Mucosa of rectum (tissue), 2 donors: ENCODE measurements around the gene HNRNPH2.

ENCODE experiments used
- H3K27ac ChIP-seq, 2 donors: one replicate each; pipeline ENCODE4 v1.7.0; 2013; ENCODE audit warnings: inconsistent platforms in 2 of 2, low read depth in 2 of 2, low read length in 2 of 2
- H3K27me3 ChIP-seq, 2 donors: one replicate each; pipeline ENCODE4 v1.7.0; 2013; ENCODE audit warnings: low read length in 2 of 2; ENCODE audit not compliant: control insufficient read depth in 2 of 2, insufficient read depth in 2 of 2
- H3K36me3 ChIP-seq, 2 donors: one replicate each; pipeline ENCODE4 v1.7.0; 2013; ENCODE audit warnings: low read length in 2 of 2; ENCODE audit not compliant: control insufficient read depth in 2 of 2, insufficient read depth in 2 of 2
- H3K4me1 ChIP-seq, 2 donors: one replicate each; pipeline ENCODE4 v1.7.0; 2013; ENCODE audit warnings: low read length in 2 of 2, mild to moderate bottlenecking in 1 of 2; ENCODE audit not compliant: control insufficient read depth in 2 of 2, insufficient read depth in 2 of 2
- H3K4me3 ChIP-seq, 2 donors: one replicate each; pipeline ENCODE4 v1.7.0; 2013; ENCODE audit warnings: low read length in 2 of 2
- H3K9ac ChIP-seq, 2 donors: one replicate each; pipeline ENCODE4 v1.7.0; 2013; ENCODE audit warnings: low read length in 2 of 2, low read depth in 1 of 2, mild to moderate bottlenecking in 1 of 2
- H3K9me3 ChIP-seq, 2 donors: one replicate each; pipeline ENCODE4 v1.7.0; 2013; ENCODE audit warnings: low read length in 2 of 2; ENCODE audit not compliant: control insufficient read depth in 2 of 2
- donor health status: healthy.
- donor health status: Normal muscosa, but diverticular disease.

Gene HNRNPH2

GRCh38 chrX:101394372-101394771, 13.7 kb upstream of the HNRNPH2 start:
- no peaks in the 10 kb centered on the region for H3K9me3 ChIP-seq
- H3K27ac ChIP-seq = no peak overlapping the region
- no peaks in the 10 kb centered on the region for H3K27me3 ChIP-seq
- no peak overlapping the region for H3K4me3 ChIP-seq
- no peak overlapping the region for H3K9ac ChIP-seq
- no peaks in the 10 kb centered on the region for H3K4me1 ChIP-seq
- peaks cover 3 to 4% of the 10 kb centered on the region in 2 donors for H3K36me3 ChIP-seq

GRCh38 chrX:101395789-101396188, 12.2 kb upstream of the HNRNPH2 start:
- no peaks in the 10 kb centered on the region for H3K4me1 ChIP-seq
- no peaks in the 10 kb centered on the region for H3K9me3 ChIP-seq
- H3K27ac ChIP-seq = no peak overlapping the region
- no peak overlapping the region for H3K9ac ChIP-seq
- peaks cover 3 to 4% of the 10 kb centered on the region in 2 donors for H3K36me3 ChIP-seq
- H3K27me3 ChIP-seq = no peaks in the 10 kb centered on the region
- H3K4me3 ChIP-seq = no peak overlapping the region

DNA sequence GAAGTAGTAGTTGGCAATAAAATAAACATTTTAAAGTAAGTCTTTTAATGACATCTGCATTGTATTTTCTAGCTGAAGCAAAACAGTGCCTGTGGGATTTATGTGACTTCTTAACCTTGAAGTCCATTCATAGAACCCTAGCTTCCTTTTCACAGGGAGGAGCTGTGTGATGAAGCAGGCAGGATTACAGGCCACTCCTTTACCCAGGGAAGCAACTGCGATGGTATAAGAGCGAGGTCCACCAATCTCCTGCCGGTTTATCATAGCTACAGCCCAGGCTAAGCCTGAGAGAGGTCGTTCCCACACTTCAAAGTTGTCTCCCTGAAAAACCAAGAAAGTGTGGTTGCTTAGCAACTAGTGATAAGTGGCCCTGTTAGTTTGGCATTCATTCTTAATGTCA, 10.2 kb upstream of the HNRNPH2 start:
- Histone ChIP-seq H3K4me1 (no peaks in the 10 kb centered on the region), H3K36me3 (peaks cover 4 to 8% of the 10 kb centered on the region in 2 donors), H3K27ac (no peak overlapping the region), H3K27me3 (no peaks in the 10 kb centered on the region), H3K9me3 (no peaks in the 10 kb centered on the region), H3K4me3 (no peak overlapping the region), H3K9ac (no peak overlapping the region)

DNA sequence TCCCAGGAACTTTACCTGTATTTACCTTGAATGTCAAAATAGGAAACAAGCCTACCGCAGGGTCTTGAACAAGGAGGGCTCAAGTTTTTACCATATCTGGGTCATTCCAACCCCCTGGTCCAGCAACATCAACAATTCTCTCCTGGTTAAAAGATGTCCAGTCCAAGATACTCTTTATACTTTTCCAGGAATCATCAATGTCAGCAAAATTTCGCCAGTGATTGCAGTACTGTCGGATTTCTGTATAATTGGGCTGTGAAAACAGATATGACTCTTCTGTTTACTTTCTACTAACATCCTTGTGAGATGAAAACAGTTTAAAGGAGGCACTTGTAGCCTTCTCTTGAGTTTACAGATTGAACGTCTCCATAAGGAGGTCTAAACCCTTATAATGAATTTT, 9.3 kb upstream of the HNRNPH2 start:
- Histone ChIP-seq H3K9ac (no peak overlapping the region), H3K27ac (no peak overlapping the region), H3K9me3 (no peaks in the 10 kb centered on the region), H3K27me3 (no peaks in the 10 kb centered on the region), H3K36me3 (peaks cover 4 to 8% of the 10 kb centered on the region in 2 donors), H3K4me3 (no peak overlapping the region), H3K4me1 (no peaks in the 10 kb centered on the region)

DNA sequence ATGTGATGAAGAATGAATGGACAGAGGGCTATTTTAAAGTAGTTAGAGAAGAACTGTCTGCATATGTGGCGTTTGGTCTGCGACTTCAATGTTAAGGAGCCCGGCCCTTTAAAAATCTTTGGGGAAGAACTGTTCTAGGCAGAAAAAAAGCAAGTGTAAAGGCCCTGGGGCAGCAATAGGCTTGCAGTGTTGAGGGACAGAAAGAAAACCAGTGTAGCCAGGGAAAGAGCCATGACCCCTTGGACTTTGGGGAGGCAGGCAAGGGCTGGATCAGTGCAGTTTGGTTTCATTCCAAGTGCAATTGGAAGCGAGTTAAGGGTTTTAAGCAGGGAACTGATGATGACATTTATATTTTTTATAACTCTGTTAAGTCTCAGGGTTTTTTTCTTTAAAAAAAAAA, 8.2 kb upstream of the HNRNPH2 start:
- Histone ChIP-seq H3K27me3 (no peaks in the 10 kb centered on the region), H3K27ac (no peak overlapping the region), H3K36me3 (peaks cover 4 to 8% of the 10 kb centered on the region in 2 donors), H3K9me3 (no peaks in the 10 kb centered on the region), H3K9ac (no peak overlapping the region), H3K4me1 (no peaks in the 10 kb centered on the region), H3K4me3 (no peak overlapping the region)

DNA sequence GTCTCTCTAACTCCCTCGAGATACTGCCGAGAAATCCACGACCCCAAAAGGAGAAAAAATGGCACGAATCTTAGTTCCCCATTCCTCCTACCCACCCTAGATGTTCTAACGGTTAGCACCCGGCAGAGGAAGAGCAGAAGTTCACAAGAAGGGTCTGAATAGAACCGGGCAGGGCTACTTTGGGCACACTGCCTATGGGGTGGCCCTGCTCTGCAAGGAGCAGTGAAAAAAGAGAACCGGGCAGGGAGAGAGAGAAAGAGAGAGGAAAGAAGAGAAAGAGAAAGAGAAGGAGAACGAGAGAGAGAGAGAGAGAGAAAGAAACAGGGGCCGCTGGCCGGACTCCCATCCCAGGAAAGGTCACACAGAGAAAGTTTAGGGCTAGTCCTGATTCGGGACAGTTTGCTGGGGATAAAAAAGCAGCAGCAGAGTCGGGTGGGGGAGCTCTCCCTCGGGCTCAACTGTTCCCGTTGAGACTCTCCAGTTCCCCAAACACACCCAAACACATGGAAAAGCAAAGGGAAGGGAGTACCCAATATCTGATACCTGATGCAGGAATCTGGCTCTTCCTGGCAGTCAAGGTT, 765 bp upstream of the HNRNPH2 start:
- Histone ChIP-seq H3K9ac (peak overlapping the region; percentile 73 to 82), H3K27me3 (no peaks in the 10 kb centered on the region), H3K27ac (peak overlapping the region; percentile 80 to 85), H3K9me3 (no peaks in the 10 kb centered on the region), H3K4me3 (peak overlapping the region; percentile 87 to 90), H3K36me3 (peaks cover 4 to 5% of the 10 kb centered on the region in 2 donors), H3K4me1 (peaks cover 4 to 10% of the 10 kb centered on the region in 2 donors)

- Histone ChIP-seq H3K9ac (peak overlapping the region; percentile 72 to 84), H3K9me3 (no peaks in the 10 kb centered on the region), H3K4me1 (peaks cover 4 to 10% of the 10 kb centered on the region in 2 donors), H3K27me3 (peaks cover 0 to 3% of the 10 kb centered on the region in 2 donors), H3K27ac (peak overlapping the region; percentile 88 to 91), H3K36me3 (peaks cover 5 to 10% of the 10 kb centered on the region in 2 donors), H3K4me3 (peak overlapping the region; percentile 86 to 88)
These were observed 465 bp downstream of the HNRNPH2 start for GRCh38 chrX:101408532-101408841.

DNA sequence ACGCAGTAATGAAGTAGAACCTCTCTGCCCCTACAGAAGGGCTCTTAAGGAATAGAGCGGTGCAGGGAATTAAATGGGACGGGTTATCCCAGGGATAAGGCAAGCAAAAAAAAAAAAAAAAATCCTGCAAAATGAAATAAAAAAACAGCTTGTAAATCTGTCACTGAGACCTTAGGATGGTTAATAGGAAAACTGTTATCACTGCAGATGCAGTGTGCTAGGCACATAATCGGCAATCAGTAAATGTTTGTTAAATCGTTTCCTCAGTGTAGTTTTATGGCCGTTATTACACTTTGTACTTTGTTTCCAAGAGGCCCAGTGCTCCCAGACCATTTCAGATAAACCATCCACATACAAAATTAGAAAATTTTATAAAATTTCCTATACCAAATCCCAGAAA, 1.0 kb downstream of the HNRNPH2 start:
- Histone ChIP-seq H3K36me3 (peaks cover 8 to 10% of the 10 kb centered on the region in 2 donors), H3K27me3 (peaks cover 0 to 3% of the 10 kb centered on the region in 2 donors), H3K9me3 (no peaks in the 10 kb centered on the region), H3K9ac (peak overlapping the region in 1 of 2 donors; percentile 72), H3K27ac (peak overlapping the region; percentile 27 to 91), H3K4me3 (peak overlapping the region; percentile 86 to 88), H3K4me1 (peaks cover 4 to 10% of the 10 kb centered on the region in 2 donors)

DNA sequence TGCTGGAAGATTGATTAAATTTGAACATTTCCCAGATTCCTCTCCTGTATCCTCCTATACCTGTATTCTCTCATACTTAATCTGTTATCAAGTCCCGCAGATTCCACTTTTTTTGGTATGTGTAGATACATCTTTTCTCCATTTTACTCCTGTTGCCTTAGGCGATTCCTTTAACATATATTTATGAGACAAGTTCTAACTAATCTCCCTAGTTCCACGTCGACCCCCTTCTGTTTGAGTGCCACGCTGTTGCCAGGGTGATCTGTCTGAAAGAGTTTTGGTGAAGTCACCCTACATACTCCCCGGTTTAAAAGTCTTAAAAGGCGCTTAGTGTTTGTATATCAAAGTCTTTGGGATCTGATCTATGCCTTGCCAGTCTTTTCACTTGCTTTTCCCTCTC, 2.4 kb downstream of the HNRNPH2 start:
- Histone ChIP-seq H3K4me1 (peaks cover 4 to 10% of the 10 kb centered on the region in 2 donors), H3K36me3 (peaks cover 8 to 10% of the 10 kb centered on the region in 2 donors), H3K4me3 (no peak overlapping the region), H3K27ac (no peak overlapping the region), H3K27me3 (peaks cover 0 to 3% of the 10 kb centered on the region in 2 donors), H3K9me3 (no peaks in the 10 kb centered on the region), H3K9ac (no peak overlapping the region)

GRCh38 chrX:101411984-101412383, 4.0 kb downstream of the HNRNPH2 start:
- no peaks in the 10 kb centered on the region for H3K9me3 ChIP-seq
- no peak overlapping the region for H3K4me3 ChIP-seq
- H3K27me3 ChIP-seq = peaks cover 0 to 3% of the 10 kb centered on the region in 2 donors
- H3K4me1 ChIP-seq = peaks cover under 1 to 8% of the 10 kb centered on the region in 2 donors
- peaks cover 8 to 10% of the 10 kb centered on the region in 2 donors for H3K36me3 ChIP-seq
- H3K27ac ChIP-seq = no peak overlapping the region
- no peak overlapping the region for H3K9ac ChIP-seq
